Progenitor cell of endocrine pancreas (in vitro differentiated cells): ENCODE data around the gene ISG20. TPM values are rescaled to one million over a fixed set of nuclear protein-coding genes. Genes with fewer than 3 reads are reported as not detected.

Experiments
- DNase-seq: peaks from one replicate; pipeline ENCODE4 v3.0.0; 2021; ENCODE audit warnings: low spot score; ENCODE audit not compliant: unreplicated experiment
- H3K27ac Mint-ChIP-seq: 2 replicates; pipeline ENCODE4 v1.8.0; 2021; ENCODE audit warnings: mild to moderate bottlenecking, moderate library complexity, mixed read lengths
- H3K27me3 Mint-ChIP-seq: 2 replicates; pipeline ENCODE4 v1.8.0; 2021; ENCODE audit warnings: mixed read lengths
- H3K36me3 Mint-ChIP-seq: 2 replicates; pipeline ENCODE4 v1.8.0; 2022; ENCODE audit warnings: mixed read lengths; ENCODE audit not compliant: insufficient read depth
- H3K4me1 Mint-ChIP-seq: 2 replicates; pipeline ENCODE4 v1.8.0; 2021; ENCODE audit warnings: low read depth, mixed read lengths
- H3K4me3 Mint-ChIP-seq: 2 replicates; pipeline ENCODE4 v1.8.0; 2021; ENCODE audit warnings: low read depth, mild to moderate bottlenecking, moderate library complexity, mixed read lengths
- H3K9me3 Mint-ChIP-seq: 2 replicates; pipeline ENCODE4 v1.8.0; 2021; ENCODE audit warnings: low read depth, mixed read lengths
- total RNA-seq: library from RNA; stranded (reverse); gene quantifications from 2 replicates; pipeline ENCODE4 v1.2.1, GENCODE V29; 2021
- TF ChIP-seq, protein P1 (sequence below): fragments of 200-600 bp; sonication (generic); IDR thresholded peaks from one replicate; pipeline ENCODE4 v1.5.0; 2021; ENCODE audit warnings: antibody characterized with exemption, mild to moderate bottlenecking; ENCODE audit not compliant: unreplicated experiment

The ISG20 gene
- total RNA-seq, 1 donor from 2014 or later: 4.3 TPM

DNA sequence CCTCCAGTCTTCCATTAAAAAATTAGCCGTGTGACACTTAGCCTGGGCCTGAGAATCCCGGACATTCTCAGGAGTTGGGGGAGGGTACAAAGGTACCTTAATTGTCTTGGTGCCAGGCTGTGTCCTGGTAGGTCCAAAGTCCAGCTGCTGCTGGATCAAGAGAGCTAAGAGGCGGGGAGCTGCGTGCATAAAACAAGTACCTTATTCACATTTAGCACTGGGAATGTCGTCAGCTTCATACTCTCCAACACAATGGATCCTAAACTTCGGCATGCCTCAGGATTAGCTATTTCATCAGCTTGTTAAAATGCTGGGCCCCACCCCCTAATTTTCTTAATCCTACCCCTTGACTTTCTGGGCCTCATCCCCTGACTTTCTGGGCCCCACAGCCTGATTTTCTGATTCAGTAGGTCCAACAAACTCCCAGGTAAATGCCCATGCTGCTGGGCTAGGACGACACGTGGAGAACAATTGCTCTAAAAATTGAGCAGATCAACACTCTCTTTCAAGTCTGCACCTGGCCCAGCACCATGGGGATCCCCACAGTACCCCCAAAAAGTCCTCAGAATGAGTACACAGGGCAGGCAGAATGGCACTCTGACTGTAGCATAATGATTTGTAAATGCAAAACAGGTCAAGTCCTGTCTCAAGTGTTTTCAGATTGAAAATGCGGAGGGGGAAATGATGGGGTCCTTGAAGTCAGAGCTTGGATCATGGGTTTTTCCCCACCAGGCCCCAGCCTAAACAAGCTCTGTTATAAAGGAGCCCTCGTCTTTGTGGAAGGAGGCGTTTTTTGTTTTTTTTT, 23.3 kb upstream of the ISG20 start:
- Mint-ChIP-seq H3K27ac (peak overlapping the region; percentile 91), H3K27me3 (peaks cover 17% of the 10 kb centered on the region), H3K9me3 (no peaks in the 10 kb centered on the region), H3K36me3 (no peaks in the 10 kb centered on the region), H3K4me1 (peaks cover 12% of the 10 kb centered on the region), H3K4me3 (no peak overlapping the region)
- no peak for DNase-seq
- TF ChIP-seq, protein P1, sequence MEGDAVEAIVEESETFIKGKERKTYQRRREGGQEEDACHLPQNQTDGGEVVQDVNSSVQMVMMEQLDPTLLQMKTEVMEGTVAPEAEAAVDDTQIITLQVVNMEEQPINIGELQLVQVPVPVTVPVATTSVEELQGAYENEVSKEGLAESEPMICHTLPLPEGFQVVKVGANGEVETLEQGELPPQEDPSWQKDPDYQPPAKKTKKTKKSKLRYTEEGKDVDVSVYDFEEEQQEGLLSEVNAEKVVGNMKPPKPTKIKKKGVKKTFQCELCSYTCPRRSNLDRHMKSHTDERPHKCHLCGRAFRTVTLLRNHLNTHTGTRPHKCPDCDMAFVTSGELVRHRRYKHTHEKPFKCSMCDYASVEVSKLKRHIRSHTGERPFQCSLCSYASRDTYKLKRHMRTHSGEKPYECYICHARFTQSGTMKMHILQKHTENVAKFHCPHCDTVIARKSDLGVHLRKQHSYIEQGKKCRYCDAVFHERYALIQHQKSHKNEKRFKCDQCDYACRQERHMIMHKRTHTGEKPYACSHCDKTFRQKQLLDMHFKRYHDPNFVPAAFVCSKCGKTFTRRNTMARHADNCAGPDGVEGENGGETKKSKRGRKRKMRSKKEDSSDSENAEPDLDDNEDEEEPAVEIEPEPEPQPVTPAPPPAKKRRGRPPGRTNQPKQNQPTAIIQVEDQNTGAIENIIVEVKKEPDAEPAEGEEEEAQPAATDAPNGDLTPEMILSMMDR: no peak

DNA sequence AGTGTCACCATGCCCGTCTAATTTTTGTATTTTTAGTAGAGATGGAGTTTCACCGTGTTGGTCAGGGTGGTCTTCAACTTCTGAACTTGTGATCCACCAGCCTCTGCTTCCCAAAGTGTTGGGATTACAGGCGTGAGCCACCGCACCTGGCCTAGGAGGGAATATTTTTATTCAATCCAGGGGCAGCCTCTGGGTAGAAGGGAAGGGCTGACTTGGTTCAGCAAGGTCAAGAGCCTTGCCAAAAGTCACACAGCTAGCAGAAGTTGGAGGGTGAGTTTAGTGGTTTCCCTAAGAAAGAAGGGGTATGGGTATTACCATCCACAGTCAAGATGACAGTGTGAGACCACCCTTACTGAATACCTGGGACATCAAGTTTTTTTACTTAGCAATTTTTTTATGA, 22.6 kb upstream of the ISG20 start:
- Mint-ChIP-seq H3K4me1 (peaks cover 15% of the 10 kb centered on the region), H3K27ac (no peak overlapping the region), H3K27me3 (peaks cover 12% of the 10 kb centered on the region), H3K36me3 (no peaks in the 10 kb centered on the region), H3K4me3 (no peak overlapping the region), H3K9me3 (no peaks in the 10 kb centered on the region)
- TF ChIP-seq, protein P1: no peak
- no peak for DNase-seq

DNA sequence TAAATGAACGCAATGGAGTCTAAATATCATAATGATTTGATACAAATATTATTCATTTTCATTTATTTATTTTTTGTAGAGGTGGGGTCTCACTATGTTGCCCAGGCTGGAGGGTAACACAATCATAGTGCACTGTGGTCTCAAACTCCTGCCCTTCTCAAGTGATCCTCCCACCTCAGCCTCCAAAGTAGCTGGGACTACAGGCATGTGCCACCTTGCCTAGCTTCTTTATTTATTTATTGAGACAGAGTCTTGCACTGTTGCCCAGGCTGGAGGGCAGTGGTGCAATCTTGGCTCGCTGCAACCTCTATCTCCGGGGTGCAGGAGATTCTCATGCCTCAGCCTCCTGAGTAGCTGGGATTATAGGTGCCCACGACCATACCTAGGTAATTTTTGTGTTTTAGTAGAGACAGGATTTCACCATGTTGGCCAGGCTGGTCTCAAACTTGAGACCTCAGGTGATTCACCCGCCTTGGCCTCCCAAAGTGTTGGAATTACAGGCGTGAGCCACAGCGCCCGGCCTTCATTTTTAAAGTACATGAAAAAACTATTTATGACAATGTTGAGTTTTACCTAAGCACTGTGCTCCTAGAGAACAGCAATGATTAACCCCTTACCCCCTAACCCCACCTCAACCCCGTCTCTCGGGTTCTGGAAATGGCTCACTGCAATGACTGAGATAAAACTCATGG, 21.6 kb upstream of the ISG20 start:
- H3K27me3 Mint-ChIP-seq: peaks cover 12% of the 10 kb centered on the region
- DNase-seq: no peak
- H3K4me3 Mint-ChIP-seq: no peak overlapping the region
- peaks cover 21% of the 10 kb centered on the region for H3K4me1 Mint-ChIP-seq
- H3K36me3 Mint-ChIP-seq: no peaks in the 10 kb centered on the region
- H3K27ac Mint-ChIP-seq: no peak overlapping the region
- TF ChIP-seq, protein P1: no peak
- H3K9me3 Mint-ChIP-seq: no peaks in the 10 kb centered on the region

DNA sequence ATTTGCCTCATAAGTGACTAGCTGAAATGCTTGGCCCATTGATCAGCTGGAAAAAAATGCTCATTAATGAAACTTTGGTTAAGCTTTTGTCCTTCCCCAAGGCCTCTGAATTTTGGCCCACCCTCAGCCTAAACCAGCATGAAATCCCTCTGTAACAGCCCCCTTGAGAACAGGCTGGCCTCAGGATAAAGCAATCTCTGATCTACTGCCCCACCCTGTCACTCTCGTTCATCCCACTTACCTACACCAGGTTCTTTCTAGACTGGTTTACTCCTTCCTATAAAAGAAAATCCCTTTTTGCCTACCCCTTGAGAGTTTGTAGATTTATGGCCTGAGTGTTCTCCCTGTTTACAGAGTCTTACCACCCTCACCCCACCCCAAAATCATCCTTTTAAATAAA, 21.0 kb upstream of the ISG20 start:
- H3K36me3 Mint-ChIP-seq: no peaks in the 10 kb centered on the region
- TF ChIP-seq, protein P1: no peak
- H3K27ac Mint-ChIP-seq: no peak overlapping the region
- H3K4me3 Mint-ChIP-seq: no peak overlapping the region
- peaks cover 11% of the 10 kb centered on the region for H3K27me3 Mint-ChIP-seq
- no peaks in the 10 kb centered on the region for H3K9me3 Mint-ChIP-seq
- no peak for DNase-seq
- H3K4me1 Mint-ChIP-seq: peaks cover 27% of the 10 kb centered on the region

DNA sequence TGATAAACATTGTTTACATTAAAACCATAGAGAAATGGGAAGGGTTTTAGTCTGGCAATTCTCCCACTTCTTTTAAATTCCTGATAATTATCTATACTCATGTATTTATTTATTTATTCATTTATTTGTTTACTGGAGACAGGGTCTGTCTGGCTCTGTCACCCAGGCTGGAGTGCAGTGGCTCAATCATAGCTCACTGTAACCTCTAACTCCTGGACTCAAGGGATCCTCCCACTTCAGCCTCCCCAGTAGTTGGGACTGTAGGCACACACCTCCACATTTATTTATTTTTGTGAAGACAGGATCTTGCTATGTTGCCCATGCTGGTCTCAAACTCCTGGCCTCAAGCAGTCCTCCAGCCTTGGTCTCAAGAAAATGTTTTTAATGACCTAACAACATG, 20.1 kb upstream of the ISG20 start:
- DNase-seq: no peak
- Mint-ChIP-seq H3K36me3 (no peaks in the 10 kb centered on the region), H3K9me3 (no peaks in the 10 kb centered on the region), H3K4me3 (no peak overlapping the region), H3K27me3 (peaks cover 4% of the 10 kb centered on the region), H3K4me1 (peaks cover 34% of the 10 kb centered on the region), H3K27ac (no peak overlapping the region)
- TF ChIP-seq, protein P1: no peak
